DOHH2 (cell line): Measurements from ENCODE around the gene TEX19.

Experiments used
- H3F3A ChIP-seq: fragments of 200-600 bp; sonication (generic), shearing (Covaris generic); 2 replicates; pipeline ENCODE4 v1.6.0; 2016; ENCODE audit warnings: antibody characterized with exemption, mild to moderate bottlenecking; ENCODE audit not compliant: control insufficient read depth, insufficient read depth
- H3K27ac ChIP-seq: fragments of 200-600 bp; sonication (generic); 2 replicates; pipeline ENCODE4 v1.5.1; 2014; ENCODE audit warnings: low read depth, mild to moderate bottlenecking, low read length, moderate library complexity
- H3K27me3 ChIP-seq: fragments of 200-600 bp; sonication (generic); 2 replicates; pipeline ENCODE4 v1.6.1; 2014; ENCODE audit warnings: mild to moderate bottlenecking, low read length, mixed read lengths; ENCODE audit not compliant: control insufficient read depth
- H3K36me3 ChIP-seq: fragments of 200-600 bp; sonication (generic); 2 replicates; pipeline ENCODE4 v1.6.1; 2014; ENCODE audit warnings: mild to moderate bottlenecking, low read length, moderate library complexity, mixed read lengths; ENCODE audit not compliant: control insufficient read depth
- H3K4me1 ChIP-seq: fragments of 200-600 bp; sonication (generic); 2 replicates; pipeline ENCODE4 v1.6.1; 2014; ENCODE audit warnings: mild to moderate bottlenecking, low read length, mixed read lengths; ENCODE audit not compliant: control insufficient read depth
- H3K4me2 ChIP-seq: fragments of 200-600 bp; sonication (generic); 2 replicates; pipeline ENCODE4 v1.6.0; 2014; ENCODE audit warnings: mild to moderate bottlenecking, low read length, moderate library complexity
- H3K4me3 ChIP-seq: fragments of 200-600 bp; sonication (generic); 2 replicates; pipeline ENCODE4 v1.5.1; 2014; ENCODE audit warnings: mild to moderate bottlenecking, low read length, mixed read lengths
- H3K79me2 ChIP-seq: fragments of 200-600 bp; sonication (generic); 2 replicates; pipeline ENCODE4 v1.6.1; 2014; ENCODE audit warnings: mild to moderate bottlenecking, low read length, mixed read lengths; ENCODE audit not compliant: control insufficient read depth
- H3K9me2 ChIP-seq: fragments of 200-600 bp; sonication (generic); replicated peaks from 2 replicates; pipeline ENCODE4 v1.6.1; 2014; ENCODE audit warnings: mild to moderate bottlenecking, low read length, mixed read lengths; ENCODE audit not compliant: control insufficient read depth
- H3K9me3 ChIP-seq: fragments of 200-600 bp; sonication (generic); 2 replicates; pipeline ENCODE4 v1.6.1; 2014; ENCODE audit warnings: antibody characterized with exemption, low read length, mixed read lengths; ENCODE audit not compliant: control insufficient read depth, insufficient read depth
- H4K20me1 ChIP-seq: fragments of 200-600 bp; sonication (generic); 2 replicates; pipeline ENCODE4 v1.6.0; 2014; ENCODE audit warnings: low read depth, mild to moderate bottlenecking, antibody characterized with exemption, low read length, moderate library complexity; ENCODE audit not compliant: control insufficient read depth, insufficient read depth
- EZH2phosphoT487 ChIP-seq: fragments of 200-600 bp; sonication (generic); IDR thresholded peaks from 2 replicates; pipeline ENCODE4 v1.6.1; 2017; ENCODE audit warnings: borderline replicate concordance, mild to moderate bottlenecking, antibody characterized with exemption, low read length, moderate library complexity, mixed read lengths
- TF ChIP-seq, protein P1 (sequence below): fragments of 200-600 bp; sonication (generic); IDR thresholded peaks from one replicate; pipeline ENCODE4 v1.5.1; 2014; ENCODE audit warnings: antibody characterized with exemption, mild to moderate bottlenecking, low read depth, low read length; ENCODE audit not compliant: poor library complexity, severe bottlenecking

TEX19 gene

DNA sequence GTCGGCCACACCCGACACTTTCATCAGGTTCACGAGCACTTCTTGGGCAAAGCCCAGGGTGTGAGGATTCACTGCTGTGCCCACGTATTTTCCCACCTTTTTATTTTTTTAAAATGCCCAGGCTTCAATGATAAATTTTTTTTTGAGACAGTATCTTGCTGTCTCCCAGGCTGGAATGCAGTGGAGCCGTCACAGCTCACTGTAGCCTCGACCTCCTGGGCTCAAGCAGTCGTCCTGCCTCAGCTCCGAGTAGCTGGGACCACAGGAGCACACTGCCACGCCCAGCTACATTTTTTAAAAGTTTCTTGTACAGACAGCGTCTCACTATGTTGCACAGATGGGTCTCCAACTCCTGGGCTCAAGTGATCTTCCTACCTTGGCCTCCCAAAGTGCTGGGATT, 30.3 kb downstream of the TEX19 start:
- H3K9me3 ChIP-seq: no peaks in the 10 kb centered on the region

DNA sequence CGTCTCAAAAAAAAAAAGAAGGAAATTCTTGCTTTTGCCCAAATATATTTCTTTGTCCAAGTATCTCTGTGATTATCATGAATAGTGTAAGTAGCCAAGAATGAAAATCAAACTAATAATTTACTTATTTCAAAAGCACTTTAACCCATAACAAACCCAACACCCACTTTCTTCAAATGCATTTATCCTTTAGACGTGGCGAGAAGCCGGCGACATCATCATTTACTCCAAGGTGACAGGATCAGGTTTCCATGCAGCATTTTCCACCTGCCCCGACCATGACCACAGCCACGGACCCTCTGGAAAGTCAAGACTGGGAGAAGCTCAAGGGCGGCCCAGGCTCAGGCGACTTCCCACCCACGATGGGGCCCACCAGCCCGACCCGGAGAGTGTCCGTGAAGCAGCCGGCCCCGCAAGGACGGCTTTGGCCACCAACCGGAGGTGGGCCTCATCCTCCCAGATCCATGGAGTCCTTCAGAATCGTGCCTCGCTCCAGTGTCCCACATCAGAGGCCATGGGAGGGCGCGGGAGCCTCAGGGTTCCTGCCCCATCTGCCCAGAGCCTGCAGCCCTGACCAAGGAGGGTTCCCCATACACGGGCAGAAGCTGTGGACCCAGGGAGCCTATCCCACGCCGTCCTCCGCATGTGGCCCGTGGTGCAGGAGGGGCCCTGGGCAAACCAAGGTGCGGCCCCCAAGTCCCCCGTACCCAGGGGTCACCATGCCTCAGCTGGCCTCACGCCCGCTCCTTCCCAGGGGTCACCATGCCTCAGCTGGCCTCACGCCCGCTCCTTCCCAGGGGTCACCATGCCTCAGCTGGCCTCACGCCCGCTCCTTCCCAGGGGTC, 31.2 kb downstream of the TEX19 start:
- Histone ChIP-seq H3K4me3 (no peak overlapping the region), H3K4me2 (no peak overlapping the region), H3F3A (no peaks in the 10 kb centered on the region), H3K27me3 (no peaks in the 10 kb centered on the region), H3K9me3 (no peaks in the 10 kb centered on the region), H3K9me2 (no peaks in the 10 kb centered on the region), H3K36me3 (no peaks in the 10 kb centered on the region), H3K27ac (no peak overlapping the region), H3K79me2 (no peaks in the 10 kb centered on the region), H4K20me1 (no peaks in the 10 kb centered on the region), H3K4me1 (no peaks in the 10 kb centered on the region)
- no peak for TF ChIP-seq EZH2phosphoT487
- TF ChIP-seq, protein P1, sequence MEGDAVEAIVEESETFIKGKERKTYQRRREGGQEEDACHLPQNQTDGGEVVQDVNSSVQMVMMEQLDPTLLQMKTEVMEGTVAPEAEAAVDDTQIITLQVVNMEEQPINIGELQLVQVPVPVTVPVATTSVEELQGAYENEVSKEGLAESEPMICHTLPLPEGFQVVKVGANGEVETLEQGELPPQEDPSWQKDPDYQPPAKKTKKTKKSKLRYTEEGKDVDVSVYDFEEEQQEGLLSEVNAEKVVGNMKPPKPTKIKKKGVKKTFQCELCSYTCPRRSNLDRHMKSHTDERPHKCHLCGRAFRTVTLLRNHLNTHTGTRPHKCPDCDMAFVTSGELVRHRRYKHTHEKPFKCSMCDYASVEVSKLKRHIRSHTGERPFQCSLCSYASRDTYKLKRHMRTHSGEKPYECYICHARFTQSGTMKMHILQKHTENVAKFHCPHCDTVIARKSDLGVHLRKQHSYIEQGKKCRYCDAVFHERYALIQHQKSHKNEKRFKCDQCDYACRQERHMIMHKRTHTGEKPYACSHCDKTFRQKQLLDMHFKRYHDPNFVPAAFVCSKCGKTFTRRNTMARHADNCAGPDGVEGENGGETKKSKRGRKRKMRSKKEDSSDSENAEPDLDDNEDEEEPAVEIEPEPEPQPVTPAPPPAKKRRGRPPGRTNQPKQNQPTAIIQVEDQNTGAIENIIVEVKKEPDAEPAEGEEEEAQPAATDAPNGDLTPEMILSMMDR: no peak

More for the DNA sequence above, 30.3 kb downstream of the TEX19 start:
- no peaks in the 10 kb centered on the region for H3K27me3 ChIP-seq
- H3F3A ChIP-seq: no peaks in the 10 kb centered on the region
- H4K20me1 ChIP-seq: no peaks in the 10 kb centered on the region
- no peak overlapping the region for H3K4me2 ChIP-seq
- no peaks in the 10 kb centered on the region for H3K9me2 ChIP-seq
- H3K4me1 ChIP-seq: no peaks in the 10 kb centered on the region
- H3K36me3 ChIP-seq: no peaks in the 10 kb centered on the region
- H3K27ac ChIP-seq: no peak overlapping the region
- TF ChIP-seq, protein P1: no peak
- no peak for TF ChIP-seq EZH2phosphoT487
- H3K79me2 ChIP-seq: no peaks in the 10 kb centered on the region
- H3K4me3 ChIP-seq: no peak overlapping the region

DNA sequence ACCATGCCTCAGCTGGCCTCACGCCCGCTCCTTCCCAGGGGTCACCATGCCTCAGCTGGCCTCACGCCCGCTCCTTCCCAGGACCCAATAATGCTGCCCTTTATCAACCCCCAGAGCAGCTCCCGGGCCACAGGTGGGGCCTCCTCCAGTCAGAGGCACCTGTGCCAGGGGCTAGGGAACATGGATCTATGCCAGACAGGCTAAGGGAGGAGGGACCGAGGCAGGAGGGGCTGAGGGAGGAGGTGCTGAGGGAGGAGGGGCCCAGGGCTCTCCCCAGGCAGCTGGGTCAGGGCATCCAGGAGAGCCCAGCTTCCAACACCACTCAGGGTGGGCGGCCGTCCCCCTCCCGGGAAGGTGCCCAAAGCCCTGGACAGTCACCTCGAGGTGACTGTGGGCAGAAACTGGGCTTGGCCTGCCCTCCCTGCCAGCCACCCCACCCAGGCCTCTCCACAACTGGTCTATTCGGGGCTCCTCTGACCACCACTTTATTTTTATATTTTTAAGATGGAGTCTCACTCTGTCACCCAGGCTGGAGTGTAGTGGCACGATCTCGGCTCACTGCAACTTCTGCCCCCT, 31.9 kb downstream of the TEX19 start:
- no peaks in the 10 kb centered on the region for H3K9me3 ChIP-seq

More for the DNA sequence above, 31.9 kb downstream of the TEX19 start:
- Histone ChIP-seq H3K36me3 (no peaks in the 10 kb centered on the region), H3K27me3 (no peaks in the 10 kb centered on the region), H3F3A (no peaks in the 10 kb centered on the region), H3K4me2 (no peak overlapping the region), H4K20me1 (no peaks in the 10 kb centered on the region), H3K9me2 (no peaks in the 10 kb centered on the region), H3K4me3 (no peak overlapping the region), H3K4me1 (no peaks in the 10 kb centered on the region), H3K27ac (no peak overlapping the region), H3K79me2 (no peaks in the 10 kb centered on the region)
- TF ChIP-seq EZH2phosphoT487: no peak
- TF ChIP-seq, protein P1: no peak
